WERI-Rb-1 (cell line): ENCODE data around the gene CSTPP1.

Experiments
- DNase-seq: peaks from one replicate; pipeline ENCODE4 v3.0.0-alpha.2; 2020
- H3K27ac ChIP-seq: fragments of 250-450 bp; sonication (Bioruptor Pico); 2 replicates; pipeline ENCODE4 v1.5.1; 2020; ENCODE audit warnings: mild to moderate bottlenecking, moderate library complexity
- H3K27me3 ChIP-seq: fragments of 250-450 bp; sonication (Bioruptor Pico); 2 replicates; pipeline ENCODE4 v1.5.1; 2021; ENCODE audit warnings: mild to moderate bottlenecking, low read depth, moderate library complexity; ENCODE audit not compliant: insufficient read depth, severe bottlenecking
- H3K36me3 ChIP-seq: fragments of 250-450 bp; sonication (Bioruptor Pico); 2 replicates; pipeline ENCODE4 v1.5.1; 2020; ENCODE audit warnings: mild to moderate bottlenecking, moderate library complexity
- H3K4me3 ChIP-seq: 2 replicates; pipeline ENCODE4 v1.5.1; 2011; ENCODE audit warnings: low read depth, mild to moderate bottlenecking, control low read depth, low read length
- H3K9me3 ChIP-seq: fragments of 250-450 bp; sonication (Bioruptor Pico); 2 replicates; pipeline ENCODE4 v1.5.1; 2021; ENCODE audit warnings: mild to moderate bottlenecking, moderate library complexity; ENCODE audit not compliant: severe bottlenecking
- TF ChIP-seq, protein P1 (sequence below): IDR thresholded peaks from 2 replicates; pipeline ENCODE4 v1.5.1; 2011; ENCODE audit warnings: low read depth, mild to moderate bottlenecking, control low read depth, inconsistent platforms, low read length

The CSTPP1 gene

DNA sequence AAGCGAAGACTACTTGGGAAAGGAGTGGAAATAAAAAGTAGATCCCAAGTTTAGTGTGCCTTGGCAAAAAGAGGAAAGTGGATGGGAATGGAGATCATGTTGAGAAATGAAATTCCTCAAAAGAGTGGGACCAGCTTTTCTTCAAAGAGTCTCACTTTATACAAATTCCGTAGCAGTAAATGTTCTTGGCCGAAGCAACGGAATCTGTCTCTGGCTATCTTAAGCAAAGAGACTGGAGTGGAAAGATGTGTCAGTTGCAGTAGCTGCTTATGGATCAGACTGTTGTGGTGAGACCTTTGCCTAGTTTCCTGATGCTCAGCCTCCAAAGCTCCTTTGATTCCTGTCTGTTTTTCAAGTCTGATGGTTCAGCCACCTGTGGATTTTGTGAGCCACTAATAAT lies 73.6 kb downstream of the CSTPP1 start:
- Histone ChIP-seq H3K27ac (no peak overlapping the region), H3K4me3 (no peak overlapping the region), H3K36me3 (no peaks in the 10 kb centered on the region), H3K27me3 (no peaks in the 10 kb centered on the region), H3K9me3 (no peaks in the 10 kb centered on the region)
- TF ChIP-seq, protein P1, sequence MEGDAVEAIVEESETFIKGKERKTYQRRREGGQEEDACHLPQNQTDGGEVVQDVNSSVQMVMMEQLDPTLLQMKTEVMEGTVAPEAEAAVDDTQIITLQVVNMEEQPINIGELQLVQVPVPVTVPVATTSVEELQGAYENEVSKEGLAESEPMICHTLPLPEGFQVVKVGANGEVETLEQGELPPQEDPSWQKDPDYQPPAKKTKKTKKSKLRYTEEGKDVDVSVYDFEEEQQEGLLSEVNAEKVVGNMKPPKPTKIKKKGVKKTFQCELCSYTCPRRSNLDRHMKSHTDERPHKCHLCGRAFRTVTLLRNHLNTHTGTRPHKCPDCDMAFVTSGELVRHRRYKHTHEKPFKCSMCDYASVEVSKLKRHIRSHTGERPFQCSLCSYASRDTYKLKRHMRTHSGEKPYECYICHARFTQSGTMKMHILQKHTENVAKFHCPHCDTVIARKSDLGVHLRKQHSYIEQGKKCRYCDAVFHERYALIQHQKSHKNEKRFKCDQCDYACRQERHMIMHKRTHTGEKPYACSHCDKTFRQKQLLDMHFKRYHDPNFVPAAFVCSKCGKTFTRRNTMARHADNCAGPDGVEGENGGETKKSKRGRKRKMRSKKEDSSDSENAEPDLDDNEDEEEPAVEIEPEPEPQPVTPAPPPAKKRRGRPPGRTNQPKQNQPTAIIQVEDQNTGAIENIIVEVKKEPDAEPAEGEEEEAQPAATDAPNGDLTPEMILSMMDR = no peak
- DNase-seq = no peak

- Histone ChIP-seq H3K27ac (no peak overlapping the region), H3K9me3 (no peaks in the 10 kb centered on the region), H3K4me3 (no peak overlapping the region), H3K27me3 (no peaks in the 10 kb centered on the region), H3K36me3 (no peaks in the 10 kb centered on the region)
- TF ChIP-seq, protein P1 = no peak
- DNase-seq = no peak
Observed at GRCh38 chr11:47014097-47014496, 77.5 kb downstream of the CSTPP1 start.

GRCh38 chr11:47018637-47019036 lies 82.1 kb downstream of the CSTPP1 start:
- DNase-seq = no peak
- Histone ChIP-seq H3K27ac (no peak overlapping the region), H3K4me3 (no peak overlapping the region), H3K9me3 (no peaks in the 10 kb centered on the region), H3K27me3 (no peaks in the 10 kb centered on the region), H3K36me3 (no peaks in the 10 kb centered on the region)
- TF ChIP-seq, protein P1 = no peak

GRCh38 chr11:47020793-47021526 lies 84.4 kb downstream of the CSTPP1 start:
- H3K36me3 ChIP-seq = no peaks in the 10 kb centered on the region
- no peaks in the 10 kb centered on the region for H3K27me3 ChIP-seq
- TF ChIP-seq, protein P1 = no peak
- H3K4me3 ChIP-seq = no peak overlapping the region
- no peak for DNase-seq
- H3K9me3 ChIP-seq = no peaks in the 10 kb centered on the region
- no peak overlapping the region for H3K27ac ChIP-seq

DNA sequence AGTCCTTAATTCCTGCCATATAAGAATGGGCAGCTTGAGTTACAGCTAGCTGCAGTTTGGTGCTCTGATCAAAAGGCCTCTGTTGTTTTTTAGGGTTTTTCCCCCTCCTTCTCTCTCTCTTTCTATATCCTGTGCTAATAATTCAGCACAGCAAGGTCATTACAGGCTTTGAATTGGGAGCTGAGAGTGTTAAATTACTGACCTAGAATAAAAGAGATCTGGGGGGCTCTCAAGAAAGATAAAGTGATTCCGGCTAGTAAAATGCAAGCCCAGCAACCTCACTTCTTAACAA lies 84.9 kb downstream of the CSTPP1 start:
- DNase-seq = no peak

More for the DNA sequence above, 84.9 kb downstream of the CSTPP1 start:
- H3K27ac ChIP-seq = no peak overlapping the region
- H3K27me3 ChIP-seq = no peaks in the 10 kb centered on the region
- H3K4me3 ChIP-seq = no peak overlapping the region
- no peaks in the 10 kb centered on the region for H3K36me3 ChIP-seq
- TF ChIP-seq, protein P1 = no peak
- H3K9me3 ChIP-seq = no peaks in the 10 kb centered on the region
